ENCODE measurements around the gene LRP1B.

- no peak for TF ChIP-seq CTCF (IDR thresholded peaks at IDR 0.05)
- TF ChIP-seq POLR2A (IDR thresholded peaks at IDR 0.05): no peak
Measured at GRCh38 chr2:142041996-142042395, 88.8 kb downstream of the LRP1B start.

All from right lobe of liver (tissue), 4 donors.